Keratinocyte (primary cell): ENCODE data around the gene HOOK2.
"Not testable (repeated sequence)": the region's sequence is repeated elsewhere in the genome, so short reads cannot be mapped to it uniquely, and the experiment has no call there.

Experiments
- CTCF ChIP-seq, 3 experiments: IDR thresholded peaks in 1 of 3; conservative IDR thresholded peaks in 1 of 3; optimal IDR thresholded peaks in 1 of 3; 2 replicates in 2 of 3; 3 replicates in 1 of 3; pipeline versions ENCODE3 to v1.5.1; 2011; ENCODE audit warnings: low read length in 3 of 3, mild to moderate bottlenecking in 3 of 3, moderate library complexity in 2 of 3, control low read depth in 1 of 3, inconsistent platforms in 1 of 3; ENCODE audit not compliant: insufficient read depth in 2 of 3; ENCODE audit errors: extremely low read depth in 1 of 3
- EZH2 ChIP-seq: IDR thresholded peaks from one replicate; pipeline ENCODE4 v1.6.1; 2012; ENCODE audit warnings: inconsistent platforms, mild to moderate bottlenecking, low read length, moderate library complexity

- TF ChIP-seq CTCF (optimal IDR thresholded peaks at IDR 0.05 in 1 of 3, IDR thresholded peaks at IDR 0.05 in 1 of 3, conservative IDR thresholded peaks at IDR 0.05 in 1 of 3; ENCODE audit: extremely low read depth in 1 of 3, insufficient read depth in 2 of 3, low read length in 3 of 3); EZH2: not testable (repeated sequence)
These were observed 49.7 kb downstream of the HOOK2 start for GRCh38 chr19:12725612-12726011.
